DND-41 (cell line): ENCODE measurements around the gene KEAP1.

Experiments
- EZH2 ChIP-seq: IDR thresholded peaks from 3 replicates; pipeline ENCODE4 v1.6.1; 2012; ENCODE audit warnings: borderline replicate concordance, low read depth, mild to moderate bottlenecking, moderate library complexity, low read length, inconsistent platforms; ENCODE audit not compliant: severe bottlenecking
- TF ChIP-seq, protein P1 (sequence below): IDR thresholded peaks from 2 replicates; pipeline ENCODE4 v1.5.1; 2012; ENCODE audit warnings: borderline replicate concordance, low read length, moderate library complexity, mild to moderate bottlenecking; ENCODE audit not compliant: poor library complexity, severe bottlenecking; ENCODE audit errors: extremely low read depth

DNA sequence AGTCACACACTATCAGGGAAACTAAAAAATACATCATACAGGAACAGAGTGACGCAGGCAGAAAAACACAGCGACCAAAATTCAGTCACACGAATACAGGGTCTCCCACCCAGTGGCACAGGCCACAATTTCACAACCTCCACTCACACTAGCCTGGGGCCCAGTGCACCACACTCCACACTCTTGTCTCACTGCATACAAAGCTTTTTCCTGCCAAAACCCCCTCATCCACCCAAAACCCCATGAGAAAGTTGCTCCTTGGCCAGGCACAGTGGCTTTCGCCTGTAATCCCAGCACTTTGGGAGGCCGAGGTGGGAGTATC is 12.9 kb upstream of the KEAP1 start:
- TF ChIP-seq, protein P1, sequence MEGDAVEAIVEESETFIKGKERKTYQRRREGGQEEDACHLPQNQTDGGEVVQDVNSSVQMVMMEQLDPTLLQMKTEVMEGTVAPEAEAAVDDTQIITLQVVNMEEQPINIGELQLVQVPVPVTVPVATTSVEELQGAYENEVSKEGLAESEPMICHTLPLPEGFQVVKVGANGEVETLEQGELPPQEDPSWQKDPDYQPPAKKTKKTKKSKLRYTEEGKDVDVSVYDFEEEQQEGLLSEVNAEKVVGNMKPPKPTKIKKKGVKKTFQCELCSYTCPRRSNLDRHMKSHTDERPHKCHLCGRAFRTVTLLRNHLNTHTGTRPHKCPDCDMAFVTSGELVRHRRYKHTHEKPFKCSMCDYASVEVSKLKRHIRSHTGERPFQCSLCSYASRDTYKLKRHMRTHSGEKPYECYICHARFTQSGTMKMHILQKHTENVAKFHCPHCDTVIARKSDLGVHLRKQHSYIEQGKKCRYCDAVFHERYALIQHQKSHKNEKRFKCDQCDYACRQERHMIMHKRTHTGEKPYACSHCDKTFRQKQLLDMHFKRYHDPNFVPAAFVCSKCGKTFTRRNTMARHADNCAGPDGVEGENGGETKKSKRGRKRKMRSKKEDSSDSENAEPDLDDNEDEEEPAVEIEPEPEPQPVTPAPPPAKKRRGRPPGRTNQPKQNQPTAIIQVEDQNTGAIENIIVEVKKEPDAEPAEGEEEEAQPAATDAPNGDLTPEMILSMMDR, result no peak
- TF ChIP-seq EZH2, result no peak
